ENCODE measurements around the gene ERN1.

DNA sequence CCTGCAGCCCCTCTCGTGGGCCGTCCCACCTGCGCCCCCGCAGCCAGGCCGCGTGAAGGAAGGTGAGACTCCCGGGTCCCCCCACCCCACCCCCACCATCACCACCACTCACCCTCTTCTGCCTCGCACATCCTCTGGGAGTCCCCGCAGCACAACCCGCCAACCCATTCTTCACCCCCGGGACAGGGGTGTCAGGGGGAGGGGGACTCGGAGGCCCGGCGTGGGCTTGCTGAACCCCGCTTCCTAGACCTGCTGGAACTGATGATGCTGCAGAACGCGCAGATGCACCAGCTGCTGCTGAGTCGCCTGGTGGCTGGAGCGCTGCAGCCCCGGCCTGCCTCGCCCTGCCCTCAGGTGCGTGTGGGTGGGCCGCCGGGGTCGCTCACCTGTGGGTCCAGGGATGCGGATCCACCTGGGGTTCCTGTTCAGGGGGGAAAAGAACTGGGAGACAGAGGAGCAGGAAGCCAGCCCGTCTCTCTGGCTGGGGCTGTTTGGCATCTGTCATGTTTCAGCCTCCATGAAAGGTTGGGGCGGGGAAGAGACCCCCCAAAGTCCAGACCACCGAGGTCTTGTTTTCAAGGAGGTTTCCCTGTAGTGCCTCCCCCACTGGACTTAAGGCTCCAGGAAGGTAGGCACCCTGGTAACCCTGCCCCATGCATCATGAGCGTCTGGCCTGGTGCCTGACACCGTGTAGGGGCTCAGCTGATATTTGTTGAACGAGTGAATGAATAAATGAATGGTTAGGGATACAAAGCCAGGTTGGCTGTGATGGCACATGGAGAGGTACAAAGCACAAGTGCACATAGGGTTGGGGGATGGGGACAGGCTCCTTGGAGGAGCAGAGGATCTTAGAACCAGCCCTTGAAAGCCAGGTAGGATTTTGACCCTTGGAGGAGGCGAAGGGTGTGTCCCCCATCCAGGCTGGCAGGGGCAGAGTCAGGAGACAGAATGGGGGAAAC, 130.9 kb downstream of the ERN1 start:
- TF ChIP-seq TAF1 (IDR thresholded peaks at IDR 0.05; ENCODE audit: borderline replicate concordance, low read depth, low read length) (no peak), POLR2A (IDR thresholded peaks at IDR 0.05; ENCODE audit: low read depth, low read length) (no peak), POLR2AphosphoS5 (IDR thresholded peaks at IDR 0.05; ENCODE audit: low read depth, low read length) (no peak)

Data from GM12892 (cell line).